PFSK-1 (cell line): ENCODE data around the gene ABLIM2.

Experiments
- FOXP2 ChIP-seq: optimal IDR thresholded peaks from 2 replicates; pipeline ENCODE3; 2011; ENCODE audit warnings: borderline replicate concordance, control low read depth, inconsistent platforms; ENCODE audit not compliant: insufficient read depth; ENCODE audit errors: extremely low read length, extremely low read depth
- POLR2AphosphoS5 ChIP-seq: IDR thresholded peaks from 2 replicates; pipeline ENCODE4 v1.6.1; 2012; ENCODE audit warnings: low read depth, mild to moderate bottlenecking, control low read depth, low read length, moderate library complexity
- REST ChIP-seq, 2 experiments: IDR thresholded peaks; 2 replicates each; pipeline versions ENCODE4 v1.6.1 to v1.8.0; 2011 to 2012; ENCODE audit warnings: low read depth in 2 of 2, low read length in 2 of 2, control low read depth in 1 of 2, inconsistent platforms in 1 of 2, mild to moderate bottlenecking in 1 of 2, moderate library complexity in 1 of 2; ENCODE audit not compliant: insufficient read depth in 1 of 2
- SIN3A ChIP-seq: IDR thresholded peaks from 2 replicates; pipeline ENCODE4 v1.6.1; 2012; ENCODE audit warnings: mild to moderate bottlenecking, low read length, moderate library complexity, borderline replicate concordance; ENCODE audit not compliant: insufficient read depth
- TAF1 ChIP-seq: IDR thresholded peaks from 2 replicates; pipeline ENCODE4 v1.6.1; 2012; ENCODE audit warnings: low read length, control low read depth, borderline replicate concordance; ENCODE audit not compliant: insufficient read depth

Gene ABLIM2

GRCh38 chr4:8173492-8174242 is 15.1 kb upstream of the ABLIM2 start:
- no peak for TF ChIP-seq SIN3A
- no peak for TF ChIP-seq POLR2AphosphoS5
- no peak for TF ChIP-seq REST (IDR thresholded peaks at IDR 0.05; ENCODE audit: insufficient read depth in 1 of 2, low read depth in 2 of 2, low read length in 2 of 2)
- TF ChIP-seq TAF1, result no peak

GRCh38 chr4:8171984-8172924 is 13.6 kb upstream of the ABLIM2 start:
- TF ChIP-seq POLR2AphosphoS5 (no peak), FOXP2 (no peak), REST (IDR thresholded peaks at IDR 0.05; ENCODE audit: insufficient read depth in 1 of 2, low read depth in 2 of 2, low read length in 2 of 2) (no peak), SIN3A (no peak), TAF1 (no peak)

GRCh38 chr4:8171266-8171665 is 12.7 kb upstream of the ABLIM2 start:
- TF ChIP-seq SIN3A (no peak), REST (IDR thresholded peaks at IDR 0.05; ENCODE audit: insufficient read depth in 1 of 2, low read depth in 2 of 2, low read length in 2 of 2) (no peak), TAF1 (no peak), FOXP2 (no peak), POLR2AphosphoS5 (no peak)

- TF ChIP-seq SIN3A (no peak), TAF1 (no peak), POLR2AphosphoS5 (no peak), REST (IDR thresholded peaks at IDR 0.05; ENCODE audit: insufficient read depth in 1 of 2, low read depth in 2 of 2, low read length in 2 of 2) (no peak), FOXP2 (no peak)
Measured at GRCh38 chr4:8170341-8170740, 11.7 kb upstream of the ABLIM2 start.
